HG03457 (cell line): ENCODE data around the gene ETFRF1.

Experiments used
- ATAC-seq: cut with Tn5 transposase; IDR thresholded peaks from one replicate; pipeline ENCODE4 v1.9.1; 2021; ENCODE audit warnings: moderate number of reproducible peaks; ENCODE audit not compliant: unreplicated experiment

ETFRF1 gene

GRCh38 chr12:25195056-25195971 lies at the start of gene ETFRF1, which contains the start of gene DNAI7:
Gene ETFRF1 (plus strand): TSS chr12:25195237. CDS start chr12:25203957, 8,720 bp downstream.
Gene DNAI7 (minus strand): TSS chr12:25195160. CDS start chr12:25195078, 82 bp downstream.
- peak; percentile 78 for ATAC-seq

GRCh38 chr12:25146686-25147085 lies 48.4 kb upstream of the ETFRF1 start:
- no peak for ATAC-seq

- ATAC-seq: no peak
Observed at GRCh38 chr12:25151476-25151875, 43.6 kb upstream of the ETFRF1 start.

GRCh38 chr12:25152055-25152454 lies 43.0 kb upstream of the ETFRF1 start:
- no peak for ATAC-seq

GRCh38 chr12:25155022-25155576 lies 39.9 kb upstream of the ETFRF1 start:
- no peak for ATAC-seq

- ATAC-seq: no peak
Observed at GRCh38 chr12:25156061-25156460, 39.0 kb upstream of the ETFRF1 start.

GRCh38 chr12:25162866-25163265 lies 32.2 kb upstream of the ETFRF1 start:
- no peak for ATAC-seq

- no peak for ATAC-seq
Observed at GRCh38 chr12:25182765-25183164, 12.3 kb upstream of the ETFRF1 start.

- ATAC-seq: no peak
Observed at GRCh38 chr12:25184132-25184531, 10.9 kb upstream of the ETFRF1 start.

- no peak for ATAC-seq
Observed at GRCh38 chr12:25186038-25186787, 8.8 kb upstream of the ETFRF1 start.

GRCh38 chr12:25186788-25187402 lies 8.1 kb upstream of the ETFRF1 start:
- ATAC-seq: peak; percentile 67

GRCh38 chr12:25187781-25188180 lies 7.3 kb upstream of the ETFRF1 start:
- no peak for ATAC-seq

GRCh38 chr12:25189656-25190055 lies 5.4 kb upstream of the ETFRF1 start:
- ATAC-seq: no peak

GRCh38 chr12:25190793-25191192 lies 4.2 kb upstream of the ETFRF1 start:
- ATAC-seq: no peak

GRCh38 chr12:25194214-25194613 lies 823 bp upstream of the ETFRF1 start:
- no peak for ATAC-seq

- no peak for ATAC-seq
Observed at GRCh38 chr12:25194722-25195055, 348 bp upstream of the ETFRF1 start.

GRCh38 chr12:25197608-25198007 lies 2.6 kb downstream of the ETFRF1 start:
- no peak for ATAC-seq

GRCh38 chr12:25200703-25201102 lies 5.7 kb downstream of the ETFRF1 start:
- no peak for ATAC-seq

GRCh38 chr12:25202137-25202536 lies 7.1 kb downstream of the ETFRF1 start:
- no peak for ATAC-seq

GRCh38 chr12:25207411-25207810 lies 12.4 kb downstream of the ETFRF1 start:
- ATAC-seq: no peak

GRCh38 chr12:25207846-25208245 lies 12.8 kb downstream of the ETFRF1 start:
- no peak for ATAC-seq
